ENCODE data around the gene KCNT2.

- no peak for TF ChIP-seq CTCF (IDR thresholded peaks at IDR 0.05; ENCODE audit: low read depth, low read length)
- TF ChIP-seq EZH2phosphoT487 (IDR thresholded peaks at IDR 0.05; ENCODE audit: low read depth): no peak
These were observed 64.4 kb downstream of the KCNT2 start for GRCh38 chr1:196543833-196544232.

All from OCI-LY3 (cell line).